Mesenteric fat pad (tissue), 1 donor: ENCODE measurements around the gene CYTH2. TPM values are rescaled to one million over a fixed set of nuclear protein-coding genes. Genes with fewer than 3 reads are reported as not detected.
A peak's percentile ranks its signal among the peaks of the same experiment; 100 is the strongest.

Experiments used
- DNase-seq: peaks from one replicate; pipeline ENCODE4 v3.0.0-alpha.2; 2020; ENCODE audit warnings: low spot score
- total RNA-seq: library from RNA; stranded (reverse); fragmentation: NEBNext Ultra II Directional; extraction: Animal tissue kit (Norgen Biotek cat#: 25700); gene quantifications from one replicate; pipeline ENCODE4 v1.2.1, GENCODE V29; 2021
- donor health status: DM: yes; HTN: yes; CAD: no.

The CYTH2 gene
- total RNA-seq, 1 donor from 2014 or later, result 34.9 TPM

DNA sequence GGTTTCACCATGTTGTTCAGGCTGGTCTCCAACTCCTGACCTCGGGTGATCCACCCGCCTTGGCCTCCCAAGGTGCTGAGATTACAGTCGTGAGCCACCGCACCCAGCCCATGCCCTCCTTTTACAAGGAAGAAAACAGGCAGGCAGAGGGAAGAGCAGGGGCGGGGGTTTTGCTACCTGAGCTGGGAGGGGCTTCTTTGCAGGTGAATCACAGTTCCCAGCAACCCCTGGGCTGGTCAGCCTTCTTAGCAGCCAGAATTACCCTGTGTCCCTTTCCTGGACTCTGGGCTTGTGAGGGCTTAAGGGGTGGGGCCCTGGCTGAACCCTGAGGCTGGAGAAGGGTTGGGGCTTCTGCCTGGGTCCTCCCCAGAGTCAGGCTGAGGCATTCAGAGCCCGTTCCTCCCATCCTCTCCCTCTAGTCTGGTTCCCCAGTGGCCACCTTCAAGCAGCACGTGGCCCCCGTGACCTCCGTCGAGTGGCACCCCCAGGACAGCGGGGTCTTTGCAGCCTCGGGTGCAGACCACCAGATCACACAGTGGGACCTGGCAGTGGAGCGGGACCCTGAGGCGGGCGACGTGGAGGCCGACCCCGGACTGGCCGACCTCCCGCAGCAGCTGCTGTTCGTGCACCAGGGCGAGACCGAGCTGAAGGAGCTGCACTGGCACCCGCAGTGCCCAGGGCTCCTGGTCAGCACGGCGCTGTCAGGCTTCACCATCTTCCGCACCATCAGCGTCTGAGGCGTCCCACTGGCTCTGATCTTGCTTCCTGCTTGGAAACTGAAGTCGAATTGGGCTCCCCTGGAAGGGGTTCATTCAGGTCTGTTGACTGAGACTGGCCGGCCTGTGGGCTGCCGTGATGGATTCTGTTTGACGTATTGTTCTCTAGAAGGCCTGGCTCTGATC lies 16.6 kb upstream of the CYTH2 start:
- DNase-seq, result no peak

DNA sequence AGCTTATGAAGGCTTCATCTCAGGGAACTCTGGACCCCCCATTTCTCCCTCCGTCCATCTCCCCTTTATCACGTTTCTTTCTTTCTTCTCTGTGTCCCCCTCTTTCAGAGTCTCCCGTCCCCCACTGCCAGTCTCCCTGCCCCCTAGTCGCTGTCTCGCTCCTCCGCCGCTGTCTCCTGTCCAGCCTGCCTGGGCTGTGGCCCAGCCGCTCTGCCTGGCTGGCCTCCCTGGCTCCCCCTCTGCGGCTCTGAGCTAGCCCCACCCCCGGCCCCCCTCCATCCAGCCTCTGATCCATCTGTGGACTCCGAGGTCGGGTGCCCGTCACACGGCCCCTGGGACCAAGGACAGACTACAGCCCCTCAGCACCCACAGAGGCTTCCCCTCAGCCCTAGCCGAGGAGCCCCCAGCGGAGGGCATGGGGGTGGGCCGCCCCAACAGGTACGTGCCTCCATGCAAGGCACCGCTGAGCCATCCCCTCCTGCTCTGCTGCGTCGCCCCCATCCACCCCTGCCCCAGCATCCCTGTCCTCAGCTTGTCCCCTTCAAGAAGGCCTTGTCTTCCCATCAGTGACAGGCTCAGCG lies 14.9 kb upstream of the CYTH2 start:
- DNase-seq, result no peak

GRCh38 chr19:48455171-48455907 lies 13.8 kb upstream of the CYTH2 start, which contains the start of gene KCNJ14:
KCNJ14 (plus strand) TSS chr19:48455574; CDS start chr19:48461725, 6,151 bp downstream.
- no peak for DNase-seq

DNA sequence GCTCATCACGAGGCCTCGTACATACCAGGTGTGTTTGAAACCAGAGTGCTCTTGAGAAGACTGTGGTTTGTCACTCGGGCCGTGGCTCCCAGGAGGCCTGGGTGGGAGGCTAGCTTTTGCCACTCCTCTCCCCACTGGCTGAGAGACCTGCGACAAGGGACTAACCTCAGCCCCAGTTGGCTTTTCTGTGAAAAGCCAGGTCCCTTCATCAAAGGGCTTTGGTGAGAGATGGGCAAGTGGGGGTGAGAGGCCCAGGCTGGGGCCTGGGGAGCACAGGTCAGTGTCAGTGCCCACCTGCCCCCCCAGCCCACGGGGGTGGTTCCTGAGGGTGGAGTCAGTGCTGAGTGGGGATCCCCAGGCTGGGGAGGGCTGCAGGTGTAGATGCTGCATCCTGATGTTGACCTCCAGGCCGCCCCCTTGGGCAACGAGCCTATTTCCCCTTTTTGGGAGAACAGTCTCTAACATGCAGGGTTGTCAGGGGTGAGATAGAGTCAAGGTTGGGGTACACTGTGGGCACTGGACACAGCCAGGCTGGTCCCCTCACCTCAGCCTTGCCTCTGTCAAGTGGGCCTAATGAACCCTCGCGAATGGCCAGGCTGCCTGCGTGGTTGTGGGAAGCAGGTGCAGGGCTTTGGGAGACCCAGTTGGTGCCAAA lies 13.1 kb upstream of the CYTH2 start:
- DNase-seq, result no peak

DNA sequence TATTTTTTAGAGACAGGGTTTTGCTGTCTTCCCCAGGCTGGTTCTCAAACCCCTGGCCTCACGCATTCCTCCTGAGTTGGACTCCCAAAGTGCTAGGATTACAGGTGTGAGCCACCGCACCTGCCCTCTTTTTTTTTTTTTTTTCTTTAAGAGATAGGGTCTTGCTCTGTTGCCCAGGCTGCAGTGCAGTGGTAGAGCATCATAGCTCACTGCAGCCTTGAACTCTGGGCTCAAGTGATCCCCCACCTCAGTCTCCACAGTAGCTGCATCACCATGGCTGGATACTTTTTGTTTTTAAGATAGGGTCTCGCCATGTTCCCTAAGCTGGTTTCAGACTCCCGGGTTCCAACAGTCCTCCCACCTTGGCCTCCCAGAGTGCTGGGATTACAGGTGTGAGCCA lies 12.3 kb upstream of the CYTH2 start:
- DNase-seq, result no peak

DNA sequence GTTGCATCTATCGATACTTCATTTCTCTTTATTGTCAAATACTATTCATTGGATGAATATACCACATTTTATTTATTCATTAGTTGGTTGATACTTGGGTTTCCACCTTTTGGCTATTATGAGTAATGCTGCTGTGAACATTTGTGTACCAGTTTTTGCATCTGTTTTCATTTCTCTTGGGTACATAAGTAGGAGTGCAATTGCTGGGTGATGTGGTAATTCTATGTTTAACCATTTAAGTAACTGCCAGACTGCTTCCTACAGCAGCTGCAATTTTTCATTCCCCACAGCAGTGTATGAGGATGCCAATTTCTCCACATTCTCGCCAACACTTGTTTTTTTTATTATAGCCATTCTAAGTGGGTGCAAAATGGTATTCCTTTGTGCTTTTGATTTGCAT lies 11.2 kb upstream of the CYTH2 start:
- DNase-seq, result no peak

GRCh38 chr19:48461651-48461981 lies 7.6 kb upstream of the CYTH2 start:
- no peak for DNase-seq

DNA sequence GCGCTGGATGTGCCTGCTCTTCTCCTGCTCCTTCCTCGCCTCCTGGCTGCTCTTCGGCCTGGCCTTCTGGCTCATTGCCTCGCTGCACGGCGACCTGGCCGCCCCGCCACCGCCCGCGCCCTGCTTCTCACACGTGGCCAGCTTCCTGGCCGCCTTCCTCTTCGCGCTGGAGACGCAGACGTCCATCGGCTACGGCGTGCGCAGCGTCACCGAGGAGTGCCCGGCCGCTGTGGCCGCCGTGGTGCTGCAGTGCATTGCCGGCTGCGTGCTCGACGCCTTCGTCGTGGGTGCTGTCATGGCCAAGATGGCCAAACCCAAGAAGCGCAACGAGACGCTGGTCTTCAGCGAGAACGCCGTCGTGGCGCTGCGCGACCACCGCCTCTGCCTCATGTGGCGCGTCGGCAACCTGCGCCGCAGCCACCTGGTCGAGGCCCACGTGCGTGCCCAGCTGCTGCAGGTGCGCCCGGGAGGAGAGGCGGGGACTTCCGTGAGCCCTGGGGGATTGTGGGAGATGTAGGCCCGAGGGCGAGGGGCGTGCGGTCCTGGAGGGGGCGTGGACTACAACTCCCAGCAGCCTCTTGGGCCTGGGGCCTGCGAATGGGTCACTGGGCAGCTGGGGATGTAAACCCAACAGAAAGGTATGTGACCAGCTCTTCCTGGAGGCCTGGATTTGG lies 7.0 kb upstream of the CYTH2 start:
- no peak for DNase-seq

DNA sequence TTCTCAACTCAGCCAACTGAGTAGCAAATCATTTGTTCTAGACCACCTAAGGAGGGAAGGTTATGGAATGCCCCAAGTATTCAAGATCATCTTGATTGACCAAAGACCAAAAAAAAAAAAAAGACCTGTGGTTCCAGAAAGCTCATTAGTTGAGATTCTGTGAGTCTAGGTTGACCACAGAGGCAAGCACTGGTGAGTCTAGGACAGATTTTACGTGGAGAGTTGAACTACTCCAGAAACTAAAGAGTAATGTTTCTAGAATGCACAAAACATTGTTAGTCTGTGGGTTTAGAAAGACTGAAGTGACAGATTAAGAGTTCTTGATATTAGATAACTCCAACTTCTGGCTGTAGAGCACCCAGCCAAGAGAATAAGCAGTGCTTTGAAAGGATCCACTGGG lies 4.0 kb upstream of the CYTH2 start:
- no peak for DNase-seq

DNA sequence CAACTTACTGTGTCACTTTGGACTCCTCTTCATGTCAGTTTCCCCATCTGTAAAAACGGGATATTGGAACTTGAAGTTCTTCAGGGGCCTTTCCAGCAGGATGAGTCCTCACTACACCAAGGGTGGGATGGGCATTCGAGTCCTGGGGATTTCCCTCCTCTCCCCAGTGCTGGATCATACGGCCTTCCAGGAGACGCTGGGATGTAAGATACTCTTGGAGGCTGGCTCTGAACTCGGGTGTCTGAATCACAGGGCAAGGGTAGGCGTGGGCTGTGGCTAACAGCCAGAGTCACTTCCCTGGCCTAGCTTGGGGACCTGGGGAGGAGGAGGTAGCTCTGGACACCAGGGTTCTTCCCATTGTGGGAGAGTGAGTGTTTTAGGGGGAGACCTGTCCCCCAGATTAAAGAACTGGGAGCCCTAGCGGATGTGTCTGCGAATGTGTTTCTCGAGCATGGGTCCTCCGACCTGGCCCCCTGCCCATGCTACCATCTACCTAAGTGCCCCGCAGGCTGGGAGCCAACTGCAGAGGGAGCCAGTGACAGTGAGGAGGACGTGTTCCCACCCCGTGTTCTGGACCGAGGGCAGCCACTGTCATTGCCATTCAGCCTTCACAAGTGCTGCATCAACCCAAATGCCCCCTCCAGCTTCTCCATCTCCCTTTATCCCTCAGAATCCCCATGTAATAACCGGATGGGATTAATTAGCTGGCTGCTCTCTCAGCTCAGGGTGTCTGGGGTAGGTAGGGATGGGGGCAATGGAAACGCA lies 2.4 kb upstream of the CYTH2 start:
- no peak for DNase-seq

- peak; percentile 100 for DNase-seq
Measured at GRCh38 chr19:48468772-48469288, 339 bp upstream of the CYTH2 start.

DNA sequence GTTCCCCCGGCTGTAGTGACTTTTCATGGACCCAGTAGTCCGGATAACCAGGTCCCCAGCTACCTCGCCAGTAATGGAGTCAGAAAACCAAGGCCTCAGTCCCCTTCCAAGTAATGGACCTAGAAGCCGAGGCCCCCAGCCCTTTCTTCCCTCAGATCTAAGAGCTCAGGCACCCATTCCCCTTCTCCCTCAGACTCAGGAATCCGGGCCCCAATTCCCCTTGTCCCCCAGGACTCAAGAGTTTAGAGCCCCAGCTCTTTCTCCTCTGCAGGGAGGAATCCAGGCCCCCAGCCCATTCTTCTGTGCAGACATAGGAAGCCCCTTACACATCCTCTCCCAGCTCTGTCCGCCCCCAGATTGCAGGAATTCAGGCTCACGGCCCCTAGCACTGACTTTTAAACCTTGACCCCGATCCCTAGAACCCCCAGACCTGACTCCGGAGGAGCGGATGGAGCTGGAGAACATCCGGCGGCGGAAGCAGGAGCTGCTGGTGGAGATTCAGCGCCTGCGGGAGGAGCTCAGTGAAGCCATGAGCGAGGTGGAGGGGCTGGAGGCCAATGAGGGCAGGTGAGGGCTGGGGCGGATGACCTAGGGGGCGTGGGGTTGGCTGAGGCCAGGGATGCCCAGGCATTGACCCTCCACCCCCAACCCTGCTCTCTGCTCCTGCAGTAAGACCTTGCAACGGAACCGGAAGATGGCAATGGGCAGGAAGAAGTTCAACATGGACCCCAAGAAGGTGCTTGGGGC lies 938 bp downstream of the CYTH2 start:
- DNase-seq, result no peak

DNA sequence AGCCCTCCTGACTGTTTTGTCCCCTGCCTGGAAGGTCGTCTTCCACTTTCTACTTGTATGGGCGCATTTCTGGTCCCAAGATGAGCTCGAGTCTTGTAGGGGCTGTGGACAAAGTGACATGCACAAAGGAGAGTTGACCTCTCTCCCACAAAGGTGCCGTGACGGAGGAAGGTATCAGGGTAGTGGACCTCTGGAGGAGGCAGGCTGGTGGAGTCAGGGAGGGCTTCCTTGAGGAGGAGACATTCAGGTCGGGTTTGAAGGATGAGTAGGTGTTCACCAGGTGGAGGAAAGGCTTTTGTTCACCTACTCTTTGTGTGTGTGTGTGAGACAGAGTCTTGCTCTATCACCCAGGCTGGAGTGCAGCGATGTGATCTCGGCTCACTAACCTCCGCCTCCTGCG lies 1.7 kb downstream of the CYTH2 start:
- DNase-seq, result no peak

DNA sequence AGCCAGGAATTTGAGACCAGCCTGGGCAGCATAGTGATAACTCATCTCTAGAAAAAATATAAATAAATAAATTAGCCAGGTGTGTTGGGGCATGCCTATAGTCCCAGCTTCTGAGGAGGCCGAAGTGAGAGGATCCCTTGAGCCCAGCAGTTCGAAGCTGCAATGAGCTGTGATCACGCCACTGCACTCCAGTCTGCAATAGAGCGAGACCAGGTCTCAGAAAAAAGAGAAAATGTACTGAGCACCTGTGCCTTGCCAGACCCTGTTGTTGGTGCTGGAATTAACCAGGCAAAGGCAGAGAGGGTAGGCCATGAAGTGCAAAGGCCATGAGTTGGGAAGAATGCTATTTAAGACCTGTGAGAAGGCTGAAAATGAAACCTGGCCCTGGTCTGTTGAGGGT lies 2.7 kb downstream of the CYTH2 start:
- DNase-seq, result no peak

DNA sequence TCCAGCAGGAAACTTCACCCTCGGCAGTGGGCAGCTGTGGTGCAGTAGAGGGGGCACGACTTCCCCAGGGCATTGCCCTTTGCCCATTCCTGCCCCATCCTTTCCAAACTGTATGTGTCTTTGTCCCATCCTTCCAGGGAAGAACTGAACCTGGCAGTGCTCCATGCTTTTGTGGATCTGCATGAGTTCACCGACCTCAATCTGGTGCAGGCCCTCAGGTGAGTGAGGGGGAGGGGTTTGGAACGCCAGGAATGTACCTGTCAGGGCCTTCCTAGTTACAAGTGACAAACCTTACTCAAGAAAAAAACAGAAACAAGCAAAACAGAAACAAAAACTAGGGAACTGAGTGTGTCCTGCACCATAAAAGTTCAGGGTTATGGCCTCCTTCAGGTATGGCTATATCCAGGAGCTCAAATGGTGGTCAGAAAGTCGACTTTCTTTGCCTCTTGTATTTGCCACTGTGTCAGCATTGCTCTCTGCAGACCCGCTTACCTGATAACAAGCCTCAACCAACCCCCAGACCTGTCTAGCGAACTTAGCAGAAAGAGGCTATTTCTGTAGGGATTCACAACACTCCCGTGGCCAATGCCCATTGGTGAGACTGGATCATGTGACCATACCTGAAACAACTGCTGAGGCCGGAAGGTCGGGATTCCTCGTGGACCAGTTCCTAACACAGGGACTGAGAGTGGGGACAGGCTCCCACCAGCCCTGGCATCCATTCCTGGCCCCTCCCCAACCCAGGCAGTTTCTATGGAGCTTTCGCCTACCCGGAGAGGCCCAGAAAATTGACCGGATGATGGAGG lies 4.2 kb downstream of the CYTH2 start:
- DNase-seq, result no peak

DNA sequence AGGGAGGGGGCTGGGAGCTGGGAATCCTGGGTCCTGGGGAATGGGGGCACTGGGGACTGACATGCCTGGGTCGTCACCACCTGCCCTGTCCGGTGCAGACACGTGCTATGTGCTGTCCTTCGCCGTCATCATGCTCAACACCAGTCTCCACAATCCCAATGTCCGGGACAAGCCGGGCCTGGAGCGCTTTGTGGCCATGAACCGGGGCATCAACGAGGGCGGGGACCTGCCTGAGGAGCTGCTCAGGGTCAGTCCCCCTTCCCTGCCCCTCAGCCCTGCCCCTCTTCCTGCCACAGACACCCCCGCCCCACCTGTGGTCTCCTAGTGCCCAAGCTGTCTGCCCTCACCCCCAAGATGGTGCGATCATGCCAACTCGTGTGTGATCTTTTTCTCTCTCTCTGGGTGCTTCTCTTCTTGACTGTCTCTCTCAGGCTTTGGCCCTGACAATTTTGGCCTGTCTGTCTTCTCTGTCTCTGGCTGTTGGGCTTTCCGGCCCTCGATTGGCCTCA lies 5.0 kb downstream of the CYTH2 start:
- no peak for DNase-seq

- DNase-seq, result no peak
Measured at GRCh38 chr19:48475369-48476068, 6.3 kb downstream of the CYTH2 start.

GRCh38 chr19:48476176-48476575 lies 7.0 kb downstream of the CYTH2 start:
- DNase-seq, result no peak
